Activated naive CD4-positive, alpha-beta T cell (primary cell): Measurements from ENCODE around the gene STK10.

Experiments
- DNase-seq, 4 experiments: peaks; one replicate each; lab custom pipeline; 2025; lab: John Stamatoyannopoulos, UW

The STK10 gene

DNA sequence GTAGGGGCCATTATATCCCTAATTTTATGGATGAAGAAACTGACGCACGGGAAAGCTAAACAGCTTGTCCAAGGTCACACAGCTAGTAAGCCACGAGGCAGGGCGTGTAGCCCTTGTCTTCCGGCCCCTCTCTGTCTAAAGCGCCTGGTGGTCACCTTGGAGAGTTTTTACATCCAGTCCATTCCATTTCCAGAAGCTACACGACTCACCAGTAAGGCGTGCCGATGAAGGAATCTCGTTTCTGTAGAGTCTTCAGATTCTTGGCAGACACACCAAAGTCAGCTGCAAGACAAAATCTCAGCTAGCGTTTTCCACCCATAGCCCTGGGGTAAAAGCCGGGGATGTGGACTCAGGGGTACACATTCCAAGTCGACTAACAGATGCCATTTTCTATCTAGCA is 80.5 kb downstream of the STK10 start:
- no peak for DNase-seq

DNA sequence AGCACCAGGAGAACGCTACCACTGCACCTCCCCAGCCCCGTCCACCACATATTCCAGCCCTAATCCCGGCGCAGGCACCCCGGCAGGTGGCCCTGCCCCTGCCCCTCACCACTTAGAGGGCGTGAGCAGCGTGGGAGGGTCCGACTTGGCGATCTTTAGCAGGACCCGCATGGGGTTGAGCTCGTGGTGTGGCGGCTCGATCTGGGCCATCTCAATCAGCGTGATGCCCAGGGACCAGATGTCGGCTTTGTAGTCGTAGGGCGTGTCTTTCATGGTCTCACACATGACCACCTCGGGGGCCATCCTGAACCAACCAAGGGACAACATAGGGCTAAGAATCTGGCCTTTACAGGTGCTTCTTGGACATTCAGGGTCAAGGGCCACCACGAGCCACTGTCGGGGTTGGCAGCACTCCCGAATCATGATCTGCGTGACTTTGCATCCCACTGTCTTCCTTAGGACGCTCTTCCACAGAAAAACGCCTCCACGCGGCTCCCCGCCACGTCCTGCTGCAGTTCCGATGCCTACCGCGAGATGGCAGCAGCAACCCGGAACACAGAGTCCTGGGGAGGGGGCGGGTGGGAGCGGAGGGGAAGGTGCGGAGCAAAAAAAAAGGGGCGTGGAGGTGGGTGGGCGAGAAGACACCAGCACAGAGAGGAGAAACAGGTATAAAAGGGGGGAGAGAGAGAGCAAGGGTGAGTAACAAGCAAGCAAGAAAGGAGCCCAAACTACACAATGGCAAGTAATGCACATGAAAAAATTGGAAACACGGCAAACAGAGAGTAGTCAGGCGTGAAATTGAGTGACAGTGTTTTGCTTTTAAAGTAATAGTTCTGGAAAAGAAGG is 81.3 kb downstream of the STK10 start:
- DNase-seq = peak; percentile 51 to 68 (median 60)

DNA sequence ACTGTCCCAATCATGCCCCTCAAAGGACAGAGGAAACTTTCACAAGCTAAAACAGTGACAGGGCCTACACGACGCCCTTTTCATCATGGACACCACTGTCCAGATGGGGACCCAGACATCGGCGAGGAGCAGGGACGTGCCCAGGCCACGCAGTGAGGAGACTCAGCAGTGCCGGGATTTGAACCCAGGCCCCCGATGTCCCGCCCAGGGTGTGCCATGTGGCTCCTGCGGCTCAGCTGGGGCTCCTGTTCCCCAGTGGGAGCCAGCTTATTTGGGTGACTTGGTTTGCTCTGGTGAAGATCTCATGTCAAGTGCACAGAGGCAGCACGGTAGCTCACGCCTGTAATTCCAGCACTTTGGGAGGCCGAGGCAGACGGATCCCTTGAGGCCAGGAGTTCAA is 82.2 kb downstream of the STK10 start:
- no peak for DNase-seq

DNA sequence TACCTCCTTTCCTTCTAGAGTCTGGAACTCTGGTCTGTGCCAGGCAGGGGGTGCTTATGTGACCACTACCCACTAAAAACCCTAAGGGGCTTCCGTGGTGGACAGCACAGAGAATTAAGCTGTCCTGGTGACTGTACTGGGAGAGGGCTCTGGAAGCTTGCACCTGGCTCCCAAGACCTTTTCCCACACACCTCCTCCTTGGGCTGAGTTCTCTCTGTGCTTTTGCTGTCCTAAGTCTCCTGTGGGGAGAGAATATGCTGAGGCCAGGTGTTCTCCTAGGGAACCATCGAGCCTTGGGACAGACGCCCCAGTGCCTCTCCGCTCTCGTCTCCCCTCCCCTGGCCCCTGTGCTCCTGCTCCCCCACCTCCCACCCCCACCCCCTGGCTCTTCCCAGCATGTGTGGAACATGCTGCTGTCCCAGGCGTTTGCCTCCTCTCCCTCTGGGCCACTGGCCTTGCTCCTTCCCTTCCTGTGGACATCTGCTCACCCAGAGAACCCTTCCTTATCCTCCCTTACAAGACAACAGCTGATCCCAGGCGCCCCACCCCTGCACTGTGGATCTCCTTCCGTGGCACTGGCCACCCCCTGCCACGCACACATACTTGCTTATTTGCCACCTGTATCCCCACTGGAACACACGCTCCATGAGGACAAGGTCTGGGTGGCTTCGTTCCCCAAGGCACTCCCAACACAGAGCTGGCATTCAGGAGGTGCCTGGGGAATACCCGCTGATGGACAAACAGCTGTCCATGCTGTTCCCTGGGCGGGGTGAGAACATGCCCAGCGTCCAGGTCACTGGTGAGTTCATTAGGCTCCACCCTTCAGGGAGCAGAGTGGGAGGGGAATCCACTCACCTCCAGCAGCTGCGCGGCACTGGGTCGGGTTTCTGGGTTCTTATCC is 83.0 kb downstream of the STK10 start:
- no peak for DNase-seq

DNA sequence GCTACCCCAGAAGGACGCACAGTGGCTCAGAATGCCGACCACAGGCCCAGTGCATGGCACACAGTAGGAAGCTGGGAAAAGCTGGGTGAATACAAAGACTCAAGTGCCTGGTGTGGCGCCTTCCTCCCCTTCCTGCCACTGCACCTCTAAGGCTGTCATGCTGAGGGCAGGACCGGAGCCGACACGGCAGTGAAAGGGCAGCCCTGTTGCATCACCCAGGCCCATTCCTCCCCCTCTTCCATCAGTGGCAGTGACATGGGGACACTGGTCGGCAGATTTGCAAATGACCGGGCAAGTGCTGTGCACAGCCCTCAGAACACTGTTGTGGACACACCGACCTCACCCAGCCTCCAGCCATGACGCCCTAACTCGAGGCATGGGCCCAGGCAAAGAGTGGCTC is 84.0 kb downstream of the STK10 start:
- DNase-seq = no peak

DNA sequence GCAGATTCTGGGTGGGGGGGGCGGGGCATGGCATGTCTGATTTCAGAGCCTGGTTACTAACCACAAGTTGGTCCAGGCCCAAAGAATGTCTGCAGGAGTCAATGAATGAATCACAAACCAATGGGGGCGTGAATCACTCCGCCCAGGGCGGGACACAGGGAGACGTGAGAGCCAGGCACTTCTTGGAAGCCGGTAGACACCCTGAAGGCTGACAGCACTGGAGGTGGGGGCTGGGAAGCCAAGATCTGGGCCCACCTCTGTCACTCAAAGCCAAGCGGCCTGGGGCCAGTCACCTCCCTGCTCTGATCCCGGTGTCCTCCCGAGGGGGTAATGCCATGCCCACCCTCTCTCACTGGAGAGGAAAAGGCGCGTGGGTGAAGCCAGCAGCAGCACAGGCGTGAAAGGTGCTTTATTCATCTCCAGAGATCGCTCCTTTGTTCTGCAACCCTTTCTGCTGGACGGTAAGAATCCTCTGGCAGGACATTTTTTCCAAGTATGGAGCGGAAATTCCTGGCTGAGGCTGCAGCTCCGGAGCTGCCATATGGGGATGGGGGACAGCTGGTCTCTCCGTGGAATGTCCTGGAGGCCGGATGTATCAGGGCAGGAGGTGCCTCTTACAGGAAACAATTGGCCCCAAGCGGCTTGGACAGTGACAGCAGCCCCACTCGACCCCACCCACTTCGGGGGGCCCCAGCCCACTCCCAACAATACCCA is 85.0 kb downstream of the STK10 start:
- DNase-seq = no peak

DNA sequence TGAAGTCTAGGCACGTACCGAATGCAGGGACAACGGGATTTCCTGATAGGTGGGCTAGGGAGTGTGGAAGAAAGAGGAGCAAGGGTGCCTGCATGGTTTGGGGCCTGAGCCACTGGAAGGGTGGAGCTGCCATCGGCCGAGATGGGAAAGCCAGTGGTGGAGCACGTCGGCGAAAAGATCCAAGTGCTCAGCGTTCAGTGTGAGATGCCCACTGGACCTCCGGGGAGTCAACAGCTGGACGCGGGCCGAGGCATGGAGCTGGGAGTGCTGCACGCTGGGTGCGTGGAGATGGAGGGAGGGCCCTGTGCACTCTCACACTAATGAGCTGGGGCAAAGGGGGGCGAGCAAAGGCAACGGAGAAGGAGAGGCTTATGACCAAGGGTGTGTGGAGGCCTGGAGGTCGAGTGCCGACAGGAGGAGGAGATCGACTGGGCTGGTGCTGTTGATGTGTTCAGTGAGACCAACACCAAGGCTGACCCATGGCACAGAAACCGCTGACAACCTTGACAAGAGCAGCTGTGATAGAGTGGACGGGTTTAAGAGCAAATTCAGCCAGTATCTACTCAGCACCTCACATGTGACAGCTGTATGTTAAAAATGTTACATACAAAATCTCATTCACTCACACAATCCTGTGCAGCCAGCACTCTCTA is 85.7 kb downstream of the STK10 start:
- no peak for DNase-seq

DNA sequence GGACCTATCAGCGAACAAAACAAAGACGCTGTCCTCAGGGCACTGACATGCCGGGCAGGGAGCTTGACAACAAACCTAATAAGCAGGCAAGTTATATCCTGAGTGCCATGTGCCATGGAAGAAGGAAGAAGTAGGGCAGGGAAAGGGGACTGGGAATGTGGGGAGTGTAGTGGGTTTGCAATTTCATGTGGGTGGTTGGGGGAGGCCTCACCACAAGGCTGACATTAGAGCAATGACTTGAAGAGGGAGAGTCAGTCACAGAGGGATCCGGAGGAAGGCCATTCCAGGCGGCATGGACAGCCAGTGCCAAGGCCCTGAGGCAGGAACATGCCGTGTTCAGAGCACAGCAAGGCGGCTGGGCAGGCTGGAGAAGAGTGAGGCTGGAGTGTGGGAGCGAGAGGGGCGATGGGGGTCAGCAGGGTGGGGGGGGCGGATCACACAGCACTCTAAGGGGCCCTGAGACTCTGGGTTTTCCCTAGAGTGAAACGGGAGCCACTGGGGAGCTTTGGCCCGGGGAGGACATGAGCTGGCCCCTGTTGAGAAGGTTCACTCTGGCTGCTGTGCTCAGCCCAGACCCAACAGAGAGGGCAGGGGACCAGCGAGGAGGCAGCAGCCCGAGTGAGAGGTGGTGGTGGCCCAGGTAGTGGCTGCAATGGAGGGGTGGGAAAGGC is 86.3 kb downstream of the STK10 start:
- DNase-seq = no peak

DNA sequence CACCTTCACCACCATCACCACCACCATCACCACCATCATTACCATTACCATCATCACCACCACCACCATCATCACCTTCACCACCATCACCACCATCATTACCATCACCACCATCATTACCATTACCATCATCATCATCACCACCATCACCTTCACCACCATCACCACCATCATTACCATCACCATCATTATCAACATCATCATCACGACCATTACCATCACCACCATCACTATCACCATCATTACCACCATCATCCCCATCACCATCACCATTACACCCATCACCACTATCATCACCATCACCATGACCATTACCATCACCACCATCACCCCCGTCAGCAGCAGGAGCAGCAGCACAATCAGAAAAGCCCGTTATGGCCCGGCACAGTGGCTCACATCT is 89.1 kb downstream of the STK10 start:
- DNase-seq = no peak

DNA sequence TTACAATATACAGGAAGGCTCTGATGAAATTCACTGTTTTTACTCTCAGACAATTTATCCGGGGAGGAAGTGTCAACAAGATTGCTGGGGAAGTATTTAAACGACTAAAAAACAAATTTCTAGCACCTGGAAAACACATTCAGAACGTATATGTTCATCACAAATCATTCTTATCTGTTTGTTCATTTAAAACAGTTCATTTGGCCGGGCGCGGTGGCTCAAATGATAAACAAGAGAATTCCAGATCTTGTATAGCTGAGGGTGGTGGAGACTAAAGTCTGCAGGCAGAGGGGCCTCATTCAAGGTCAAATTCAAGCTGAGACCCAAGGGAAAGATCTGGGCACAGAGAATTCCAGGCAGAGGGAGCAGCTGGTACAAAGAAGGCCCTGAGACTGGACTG is 90.0 kb downstream of the STK10 start:
- DNase-seq = no peak

DNA sequence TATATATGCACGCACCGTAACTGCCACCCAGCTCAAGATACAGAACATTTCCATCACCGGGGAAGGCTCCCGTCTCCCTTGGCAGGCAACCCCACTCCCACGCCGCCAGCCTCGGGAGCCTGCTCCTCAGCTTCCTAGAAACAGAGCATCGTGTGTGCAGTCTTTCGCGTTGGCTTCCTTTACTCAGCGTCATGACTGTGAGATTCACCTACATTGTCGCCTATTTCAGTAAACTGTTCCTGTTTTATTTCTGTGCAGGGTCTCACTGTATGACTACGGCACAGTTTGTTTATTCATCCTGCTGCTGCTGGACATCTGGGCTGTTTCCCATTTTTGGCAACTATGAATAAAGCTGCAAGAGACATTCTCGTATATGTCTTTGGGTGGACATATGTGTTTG is 90.7 kb downstream of the STK10 start:
- DNase-seq = no peak

DNA sequence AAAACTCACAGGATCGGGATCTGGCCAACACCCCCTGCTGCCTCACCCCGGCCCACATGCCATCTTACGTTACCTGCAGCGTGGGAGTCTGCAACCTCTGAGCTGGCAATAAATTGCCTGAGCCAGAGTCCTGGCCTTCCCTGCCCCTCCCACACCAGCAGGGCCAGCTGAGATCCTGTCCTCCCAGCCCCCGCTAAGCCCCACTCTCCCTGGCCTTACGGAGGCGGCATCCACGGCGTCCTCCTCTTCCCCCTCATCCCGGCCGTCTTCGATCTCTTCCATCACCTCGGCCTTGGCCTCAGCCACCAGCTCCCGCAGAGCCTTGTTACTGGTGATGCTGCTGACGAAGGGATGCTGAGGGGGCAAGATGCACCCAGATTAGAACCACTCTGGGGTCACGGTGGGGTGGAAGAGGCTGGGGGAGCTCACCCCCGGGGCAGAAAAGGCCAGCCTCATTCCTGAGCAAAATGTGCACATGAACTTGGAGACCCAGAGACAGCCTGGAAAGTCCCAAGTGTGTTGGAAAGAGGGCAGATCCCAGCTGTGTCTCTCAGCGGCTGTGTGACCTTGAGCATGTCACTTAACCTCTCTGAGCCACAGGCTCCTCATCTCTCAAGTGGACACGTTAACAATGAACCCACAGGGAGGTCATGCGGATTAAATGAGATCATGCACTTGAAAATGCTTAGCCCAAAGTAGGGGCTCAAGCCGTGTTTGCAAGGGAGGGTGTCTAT is 91.7 kb downstream of the STK10 start:
- no peak for DNase-seq

DNA sequence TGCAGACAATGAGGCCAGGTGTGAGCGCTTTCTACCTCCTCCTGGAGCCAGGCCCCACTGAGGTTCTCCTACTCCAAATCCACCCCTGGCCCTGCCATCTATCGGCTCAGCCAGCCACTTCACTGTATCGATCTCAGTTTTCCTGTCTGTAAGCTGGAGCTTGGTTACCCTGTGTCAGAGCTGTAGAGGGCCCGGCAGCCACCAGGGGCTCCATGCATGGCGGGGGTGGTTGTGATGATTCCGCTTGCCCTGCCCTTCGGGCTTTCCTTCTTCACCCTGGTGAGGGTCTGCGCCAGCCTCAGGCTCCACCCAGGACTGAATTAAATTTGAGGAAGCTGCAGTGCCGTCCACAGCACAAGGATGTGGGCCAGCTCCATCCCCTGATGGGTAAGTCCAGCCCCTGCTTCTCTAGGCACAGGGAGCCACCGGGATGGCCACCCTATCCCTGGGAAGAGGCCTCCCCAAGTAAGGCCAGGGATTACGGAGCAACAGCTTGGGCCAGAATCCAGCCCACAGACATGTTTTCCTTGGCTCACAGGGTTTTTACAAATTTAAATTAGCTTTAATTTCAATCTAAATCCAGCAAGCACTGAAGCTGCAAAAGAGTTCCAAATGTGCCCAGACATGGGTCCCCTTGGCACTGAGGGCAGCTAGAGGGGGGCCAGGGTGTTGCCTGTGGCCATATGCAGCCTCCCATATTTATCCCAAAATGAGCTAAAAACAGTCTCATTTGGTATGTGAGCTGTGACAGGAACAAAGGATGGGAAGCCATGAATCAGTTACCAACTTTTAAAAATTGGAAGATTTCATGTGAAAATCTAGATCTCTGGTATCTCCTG is 92.4 kb downstream of the STK10 start:
- DNase-seq = no peak

DNA sequence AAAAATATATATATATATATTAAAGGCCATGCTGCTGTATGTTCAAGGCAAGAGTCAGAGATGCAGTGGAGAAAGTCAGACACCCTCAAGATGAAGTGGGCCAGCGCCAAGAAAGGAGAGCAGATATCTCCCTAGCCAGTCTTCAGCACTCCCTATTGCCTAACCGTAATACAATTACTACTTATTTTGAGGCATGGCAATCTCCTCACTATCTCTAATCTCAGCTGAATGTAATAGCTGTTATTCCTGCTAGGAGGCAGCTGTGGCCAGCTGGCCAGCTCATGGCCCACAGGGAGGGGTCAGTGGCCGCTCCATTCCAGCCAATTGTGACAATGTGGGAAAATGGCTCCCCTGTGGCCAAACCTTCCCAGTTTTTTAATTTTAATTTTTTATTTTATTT is 94.1 kb downstream of the STK10 start:
- no peak for DNase-seq

DNA sequence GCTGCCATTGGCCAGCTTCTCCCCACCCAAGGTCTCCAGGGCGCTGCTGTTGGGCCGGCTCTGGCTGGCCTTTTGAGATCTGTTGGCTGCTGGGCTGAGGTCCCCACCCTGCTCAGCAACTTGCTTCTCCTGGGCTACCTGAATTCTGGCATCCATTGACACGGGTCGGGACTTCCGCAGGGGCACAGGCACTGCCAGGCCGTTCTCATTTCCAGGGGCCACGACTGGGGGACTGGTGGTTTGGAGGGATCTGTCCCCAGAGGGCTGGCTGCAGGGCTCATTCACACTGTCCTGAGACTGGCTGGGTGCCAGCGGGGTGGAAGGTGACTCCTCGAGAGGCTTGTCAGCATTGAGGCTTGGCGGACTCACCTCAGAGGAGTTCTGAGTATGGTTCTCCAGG is 94.5 kb downstream of the STK10 start:
- DNase-seq = no peak

DNA sequence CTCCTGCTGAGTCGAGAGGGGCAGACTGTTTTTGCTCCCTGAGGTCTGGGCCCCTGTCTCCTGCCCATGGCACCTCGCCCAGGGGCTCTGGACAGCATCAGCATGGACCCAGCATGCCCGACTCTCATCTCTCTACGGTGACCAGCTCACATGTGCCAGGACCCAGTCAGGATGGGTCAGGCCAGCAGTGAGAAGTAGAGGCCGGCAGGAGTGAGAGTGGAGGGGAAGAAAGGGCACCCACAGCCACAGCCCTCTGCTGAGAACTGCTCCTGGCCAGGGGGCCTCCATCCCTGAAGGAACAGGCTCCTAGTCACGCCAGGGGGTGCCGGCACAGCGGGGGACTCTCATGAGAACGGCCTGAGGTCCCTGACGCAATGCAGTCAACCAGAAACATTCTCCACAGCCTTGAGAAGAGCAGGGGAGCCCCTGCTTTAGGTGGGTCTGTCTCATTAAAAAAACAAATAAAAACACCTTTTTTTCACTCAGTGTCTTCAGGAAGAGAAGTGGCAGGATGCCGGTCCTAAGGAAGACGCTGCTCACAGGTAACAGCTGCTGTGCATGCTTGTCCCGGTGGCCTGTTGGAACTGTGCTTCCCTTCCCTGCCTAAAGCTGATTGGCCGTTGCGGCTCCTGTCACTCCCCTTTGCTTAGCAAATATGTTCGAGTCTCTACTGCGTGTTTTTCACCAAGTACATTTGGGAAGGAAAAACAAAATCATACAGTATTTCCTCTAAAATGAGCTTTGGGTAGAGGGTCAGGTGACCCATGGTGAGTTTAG is 95.9 kb downstream of the STK10 start:
- no peak for DNase-seq

DNA sequence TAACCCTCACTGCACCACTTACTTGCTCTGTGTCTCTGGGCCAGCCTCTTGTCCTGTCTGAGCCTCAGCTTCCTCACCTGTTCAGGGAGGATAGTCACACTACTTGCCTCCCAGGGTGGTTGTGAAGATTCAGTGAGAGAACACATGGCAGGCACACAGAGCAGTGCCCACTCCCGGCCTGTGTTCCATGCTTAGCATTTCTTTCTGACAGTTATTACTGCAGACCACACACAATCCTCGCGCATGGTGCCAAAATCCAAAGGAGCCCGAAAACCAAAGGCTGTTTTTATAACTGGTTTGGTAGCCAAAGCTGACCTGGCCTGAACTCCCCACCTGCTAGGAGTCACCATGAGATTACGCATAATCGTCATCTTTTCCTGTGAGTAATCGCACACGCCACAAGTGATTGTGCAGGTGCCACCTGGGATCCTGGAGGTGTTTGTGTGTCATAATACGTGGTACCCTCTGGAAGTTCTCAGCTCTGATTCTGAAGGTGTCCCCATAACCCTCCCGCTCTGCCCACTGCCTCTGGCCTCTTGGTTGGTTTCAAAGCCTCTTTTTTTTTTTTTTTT is 97.0 kb downstream of the STK10 start:
- DNase-seq = no peak

DNA sequence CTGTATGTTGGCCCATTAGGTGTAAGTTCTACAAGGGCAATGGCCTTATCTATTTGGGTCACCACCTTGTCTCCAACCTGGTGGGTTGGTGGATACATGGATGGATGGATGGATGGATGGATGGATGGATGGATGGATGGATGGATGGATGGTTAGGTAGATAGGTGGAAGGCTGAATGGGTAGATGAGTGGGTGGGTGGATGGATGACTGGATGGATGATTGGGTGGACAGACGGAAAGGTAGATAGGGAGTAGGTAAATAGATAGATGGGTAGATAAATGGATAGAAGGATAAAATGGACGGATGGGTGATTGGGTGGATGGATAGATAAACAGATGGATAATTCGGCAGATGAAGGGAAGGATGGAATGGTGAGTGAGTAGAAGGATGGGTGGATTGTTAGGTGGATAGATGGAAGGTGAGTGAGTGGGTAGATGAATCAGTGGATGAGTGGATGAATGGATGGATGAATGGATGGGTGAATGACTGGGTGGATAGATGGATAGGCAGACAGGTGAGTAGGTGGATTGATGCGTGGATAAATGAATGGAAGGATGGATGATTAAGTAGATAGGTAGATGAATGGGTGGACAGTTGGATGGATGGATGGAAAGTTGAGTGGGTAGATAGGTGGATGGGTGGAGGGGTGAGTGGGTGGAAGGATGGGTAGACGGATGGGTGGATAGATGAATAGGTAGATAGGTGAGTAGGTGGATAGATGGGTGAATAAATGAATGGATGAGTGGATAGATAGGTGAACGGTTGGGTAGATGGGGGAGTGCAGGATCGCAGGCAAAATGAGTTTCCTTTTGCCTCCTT is 98.5 kb downstream of the STK10 start:
- no peak for DNase-seq
